PC-9 (cell line): ENCODE data around the gene TMOD1.
"Not testable (repeated sequence)": the region's sequence is repeated elsewhere in the genome, so short reads cannot be mapped to it uniquely, and the experiment has no call there.

Experiments
- EZH2 ChIP-seq: fragments of 200-600 bp; sonication (generic); IDR thresholded peaks from 2 replicates; pipeline ENCODE4 v1.8.0; 2017; ENCODE audit warnings: antibody characterized with exemption, low read depth
- TF ChIP-seq, protein P1 (sequence below): fragments of 200-600 bp; sonication (generic); conservative IDR thresholded peaks from 2 replicates; pipeline ENCODE4 v1.6.1; 2017; ENCODE audit warnings: mixed run types, antibody characterized with exemption, mild to moderate bottlenecking, moderate library complexity

DNA sequence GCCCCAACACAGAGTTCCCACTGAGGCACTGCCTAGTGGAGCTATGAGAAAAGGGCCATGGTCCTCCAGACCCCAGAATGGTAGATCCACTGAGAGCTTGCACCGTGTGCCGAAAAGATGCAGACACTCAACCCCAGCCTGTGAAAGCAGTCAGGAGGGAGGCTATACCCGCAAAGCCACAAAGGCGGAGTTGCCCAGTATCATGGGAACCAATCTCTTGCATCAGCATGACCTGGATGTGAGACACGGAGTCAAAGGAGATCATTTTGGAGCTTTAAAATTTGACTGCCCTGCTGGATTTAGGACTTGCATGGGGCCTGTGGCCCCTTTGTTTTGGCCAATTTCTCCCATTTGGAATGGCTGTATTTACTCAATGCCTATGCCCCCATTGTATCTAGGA is 121.0 kb downstream of the TMOD1 start:
- TF ChIP-seq, protein P1, sequence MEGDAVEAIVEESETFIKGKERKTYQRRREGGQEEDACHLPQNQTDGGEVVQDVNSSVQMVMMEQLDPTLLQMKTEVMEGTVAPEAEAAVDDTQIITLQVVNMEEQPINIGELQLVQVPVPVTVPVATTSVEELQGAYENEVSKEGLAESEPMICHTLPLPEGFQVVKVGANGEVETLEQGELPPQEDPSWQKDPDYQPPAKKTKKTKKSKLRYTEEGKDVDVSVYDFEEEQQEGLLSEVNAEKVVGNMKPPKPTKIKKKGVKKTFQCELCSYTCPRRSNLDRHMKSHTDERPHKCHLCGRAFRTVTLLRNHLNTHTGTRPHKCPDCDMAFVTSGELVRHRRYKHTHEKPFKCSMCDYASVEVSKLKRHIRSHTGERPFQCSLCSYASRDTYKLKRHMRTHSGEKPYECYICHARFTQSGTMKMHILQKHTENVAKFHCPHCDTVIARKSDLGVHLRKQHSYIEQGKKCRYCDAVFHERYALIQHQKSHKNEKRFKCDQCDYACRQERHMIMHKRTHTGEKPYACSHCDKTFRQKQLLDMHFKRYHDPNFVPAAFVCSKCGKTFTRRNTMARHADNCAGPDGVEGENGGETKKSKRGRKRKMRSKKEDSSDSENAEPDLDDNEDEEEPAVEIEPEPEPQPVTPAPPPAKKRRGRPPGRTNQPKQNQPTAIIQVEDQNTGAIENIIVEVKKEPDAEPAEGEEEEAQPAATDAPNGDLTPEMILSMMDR: not testable (repeated sequence)
- not testable (repeated sequence) for TF ChIP-seq EZH2
